HFF-Myc (cell line): ENCODE results near the gene ADAMTSL1.

Source experiments
- DNase-seq: peaks from one replicate; pipeline ENCODE4 v3.0.0-alpha.2; 2011; ENCODE audit warnings: low read depth; ENCODE audit errors: extremely low read depth
- H3K4me3 ChIP-seq: replicated peaks from 2 replicates; pipeline ENCODE4 v1.5.1; 2011; ENCODE audit warnings: low read depth, mild to moderate bottlenecking, control low read depth, low read length
- TF ChIP-seq, protein P1 (sequence below): IDR thresholded peaks from 2 replicates; pipeline ENCODE4 v1.5.1; 2012; ENCODE audit warnings: mild to moderate bottlenecking, low read depth, low read length, control low read depth; ENCODE audit errors: missing control alignments

ADAMTSL1 gene

DNA sequence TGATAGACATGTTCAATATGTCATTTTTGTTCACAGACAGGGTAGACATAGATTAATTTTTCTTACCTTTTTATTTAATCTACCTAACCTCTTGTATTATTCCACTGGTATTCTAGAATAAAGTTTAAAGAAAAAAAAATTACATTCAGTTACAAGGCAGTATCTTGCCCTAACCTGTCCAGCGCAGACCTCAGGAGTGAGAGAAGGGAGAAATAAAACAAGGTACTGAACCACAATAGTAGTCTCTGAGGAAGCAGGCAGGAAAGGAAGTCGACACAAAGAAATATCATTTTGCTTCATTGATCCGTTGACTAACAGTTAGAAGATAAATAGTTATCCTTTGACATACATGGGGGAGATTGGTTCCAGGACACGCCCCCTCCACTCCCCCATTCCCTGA lies 12.5 kb upstream of the ADAMTSL1 start:
- no peak overlapping the region for H3K4me3 ChIP-seq
- TF ChIP-seq, protein P1, sequence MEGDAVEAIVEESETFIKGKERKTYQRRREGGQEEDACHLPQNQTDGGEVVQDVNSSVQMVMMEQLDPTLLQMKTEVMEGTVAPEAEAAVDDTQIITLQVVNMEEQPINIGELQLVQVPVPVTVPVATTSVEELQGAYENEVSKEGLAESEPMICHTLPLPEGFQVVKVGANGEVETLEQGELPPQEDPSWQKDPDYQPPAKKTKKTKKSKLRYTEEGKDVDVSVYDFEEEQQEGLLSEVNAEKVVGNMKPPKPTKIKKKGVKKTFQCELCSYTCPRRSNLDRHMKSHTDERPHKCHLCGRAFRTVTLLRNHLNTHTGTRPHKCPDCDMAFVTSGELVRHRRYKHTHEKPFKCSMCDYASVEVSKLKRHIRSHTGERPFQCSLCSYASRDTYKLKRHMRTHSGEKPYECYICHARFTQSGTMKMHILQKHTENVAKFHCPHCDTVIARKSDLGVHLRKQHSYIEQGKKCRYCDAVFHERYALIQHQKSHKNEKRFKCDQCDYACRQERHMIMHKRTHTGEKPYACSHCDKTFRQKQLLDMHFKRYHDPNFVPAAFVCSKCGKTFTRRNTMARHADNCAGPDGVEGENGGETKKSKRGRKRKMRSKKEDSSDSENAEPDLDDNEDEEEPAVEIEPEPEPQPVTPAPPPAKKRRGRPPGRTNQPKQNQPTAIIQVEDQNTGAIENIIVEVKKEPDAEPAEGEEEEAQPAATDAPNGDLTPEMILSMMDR = no peak
- DNase-seq = no peak

DNA sequence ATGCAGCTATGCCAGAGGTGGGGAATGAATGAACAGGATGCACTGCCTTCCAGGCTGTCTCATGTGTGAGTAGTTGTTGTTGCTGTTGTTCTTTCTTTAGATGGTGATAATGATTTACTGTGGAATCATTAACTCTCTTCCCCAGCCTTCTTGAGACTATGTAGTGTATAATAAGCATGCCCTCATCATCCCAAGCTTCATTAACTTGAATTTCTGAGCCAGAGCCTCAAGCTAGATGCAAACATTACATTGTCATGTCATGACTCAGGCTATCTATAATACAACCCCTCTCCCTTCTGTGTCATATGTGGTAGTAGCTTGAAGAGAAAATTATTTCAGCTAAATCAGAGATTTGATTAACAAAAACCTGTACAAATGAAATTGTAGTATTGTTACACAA lies 10.0 kb upstream of the ADAMTSL1 start:
- TF ChIP-seq, protein P1 = no peak
- H3K4me3 ChIP-seq = no peak overlapping the region
- DNase-seq = no peak

- TF ChIP-seq, protein P1 = no peak
- H3K4me3 ChIP-seq = no peak overlapping the region
- DNase-seq = no peak
These were observed 7.9 kb upstream of the ADAMTSL1 start for GRCh38 chr9:18466101-18466500.

- no peak overlapping the region for H3K4me3 ChIP-seq
- DNase-seq = no peak
- TF ChIP-seq, protein P1 = no peak
These were observed 6.3 kb upstream of the ADAMTSL1 start for GRCh38 chr9:18467696-18468095.

- TF ChIP-seq, protein P1 = no peak
- peak overlapping the region; percentile 58; the same call in 1 of the 2 replicates for H3K4me3 ChIP-seq
- no peak for DNase-seq
These were observed 1.5 kb upstream of the ADAMTSL1 start for GRCh38 chr9:18472435-18472834.

- H3K4me3 ChIP-seq = peak overlapping the region; percentile 58
- TF ChIP-seq, protein P1 = no peak
- no peak for DNase-seq
These were observed 1.1 kb upstream of the ADAMTSL1 start for GRCh38 chr9:18472841-18473251.

DNA sequence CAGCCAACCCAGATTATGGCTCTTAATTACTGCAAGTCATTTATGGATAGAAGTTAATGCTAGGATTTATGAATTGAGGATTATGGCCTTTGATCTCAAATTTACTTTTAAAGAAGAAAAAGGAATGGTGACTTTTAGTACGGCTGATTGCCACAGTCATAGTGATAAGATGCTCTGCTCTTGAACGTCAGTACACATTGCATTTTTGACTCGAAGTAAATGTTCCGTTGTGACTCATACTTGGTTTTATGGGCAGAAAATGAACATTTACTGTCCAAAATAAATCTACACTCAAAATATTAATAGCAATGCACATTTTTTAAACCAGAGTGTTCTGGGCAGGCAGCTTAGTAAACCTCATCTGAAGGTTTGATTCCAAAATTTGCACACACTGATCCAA lies 830 bp downstream of the ADAMTSL1 start:
- no peak for DNase-seq
- peak overlapping the region; percentile 58 for H3K4me3 ChIP-seq

More for the DNA sequence above, 830 bp downstream of the ADAMTSL1 start:
- TF ChIP-seq, protein P1 = no peak
